Type B pancreatic cell (in vitro differentiated cells): ENCODE results near the gene UTP25. TPM values are rescaled to one million over a fixed set of nuclear protein-coding genes. Genes with fewer than 3 reads are reported as not detected.
"Not testable (repeated sequence)": the region's sequence is repeated elsewhere in the genome, so short reads cannot be mapped to it uniquely, and the experiment has no call there.

Source experiments
- DNase-seq: peaks from one replicate; pipeline ENCODE4 v3.0.0; 2021; ENCODE audit warnings: mixed read lengths; ENCODE audit not compliant: unreplicated experiment; ENCODE audit errors: extremely low spot score
- H3K27ac Mint-ChIP-seq: 2 replicates; pipeline ENCODE4 v1.8.0; 2021; ENCODE audit warnings: mild to moderate bottlenecking, mixed read lengths
- H3K27me3 Mint-ChIP-seq: 2 replicates; pipeline ENCODE4 v1.8.0; 2021; ENCODE audit warnings: mixed read lengths
- H3K36me3 Mint-ChIP-seq: 2 replicates; pipeline ENCODE4 v1.8.0; 2021; ENCODE audit warnings: mixed read lengths
- H3K4me1 Mint-ChIP-seq: one replicate; pipeline ENCODE4 v1.8.0; 2021; ENCODE audit warnings: mixed read lengths; ENCODE audit not compliant: unreplicated experiment
- H3K4me3 Mint-ChIP-seq: 2 replicates; pipeline ENCODE4 v1.8.0; 2021; ENCODE audit warnings: mild to moderate bottlenecking, mixed read lengths
- H3K9me3 Mint-ChIP-seq: 2 replicates; pipeline ENCODE4 v1.8.0; 2021; ENCODE audit warnings: mixed read lengths
- CTCF ChIP-seq: fragments of 200-600 bp; sonication (generic); conservative IDR thresholded peaks from 2 replicates; pipeline ENCODE4 v1.5.0; 2021; ENCODE audit warnings: antibody characterized with exemption, mild to moderate bottlenecking
- total RNA-seq: library from RNA; stranded (reverse); gene quantifications from 2 replicates; pipeline ENCODE4 v1.2.1, GENCODE V29; 2021; ENCODE audit warnings: low replicate concordance

The UTP25 gene
- total RNA-seq, 1 donor from 2014 or later, result 9.4 TPM

GRCh38 chr1:209901211-209901610 lies 73.4 kb downstream of the UTP25 start:
- H3K27ac Mint-ChIP-seq, result no peak overlapping the region
- H3K4me1 Mint-ChIP-seq, result no peaks in the 10 kb centered on the region
- no peaks in the 10 kb centered on the region for H3K36me3 Mint-ChIP-seq
- H3K27me3 Mint-ChIP-seq, result peaks cover 3% of the 10 kb centered on the region
- H3K9me3 Mint-ChIP-seq, result no peaks in the 10 kb centered on the region
- TF ChIP-seq CTCF, result no peak
- H3K4me3 Mint-ChIP-seq, result no peak overlapping the region
- no peak for DNase-seq

GRCh38 chr1:209904774-209905173 lies 77.0 kb downstream of the UTP25 start:
- not testable (repeated sequence) for H3K4me3 Mint-ChIP-seq, H3K27me3 Mint-ChIP-seq, H3K4me1 Mint-ChIP-seq, H3K9me3 Mint-ChIP-seq, H3K36me3 Mint-ChIP-seq, H3K27ac Mint-ChIP-seq, DNase-seq

Other genes with a start within 250 kb of the UTP25 start
- 2.0 and 9.4 TPM in 2 replicates for gene CAMK1G, start 244.3 kb upstream of the UTP25 start, total RNA-seq
- gene LAMB3, start 175.5 kb upstream of the UTP25 start, total RNA-seq, result 17.0 and 47.3 TPM in 2 replicates
- 0.88 and 6.4 TPM in 2 replicates for gene G0S2, start 152.6 kb upstream of the UTP25 start, total RNA-seq
- gene HSD11B1, start 123.1 kb upstream of the UTP25 start, total RNA-seq, result not detected in 2 replicates
- gene TRAF3IP3, start 71.9 kb upstream of the UTP25 start, total RNA-seq, result 1.7 TPM in 1 of 2 replicates, not detected in the other
- 3.6 TPM in 2 replicates for gene C1orf74, start 43.4 kb upstream of the UTP25 start, total RNA-seq
- gene IRF6, start 21.8 kb upstream of the UTP25 start, total RNA-seq, result 28.2 and 67.4 TPM in 2 replicates
- gene SYT14, start 110.2 kb downstream of the UTP25 start, total RNA-seq, result 3.9 and 5.7 TPM in 2 replicates